Hippocampal formation (tissue), 2 donors: Measurements from ENCODE around the gene TANGO6.
"Not testable (repeated sequence)": the region's sequence is repeated elsewhere in the genome, so short reads cannot be mapped to it uniquely, and the experiment has no call there.

ENCODE experiments used
- DNase-seq, 2 donors: peaks; one replicate each; lab custom pipeline; 2025; lab: John Stamatoyannopoulos, UW

The TANGO6 gene

GRCh38 chr16:69012906-69013305 is 169.6 kb downstream of the TANGO6 start:
- DNase-seq: no peak

GRCh38 chr16:69013991-69014390 is 170.7 kb downstream of the TANGO6 start:
- DNase-seq: no peak

DNA sequence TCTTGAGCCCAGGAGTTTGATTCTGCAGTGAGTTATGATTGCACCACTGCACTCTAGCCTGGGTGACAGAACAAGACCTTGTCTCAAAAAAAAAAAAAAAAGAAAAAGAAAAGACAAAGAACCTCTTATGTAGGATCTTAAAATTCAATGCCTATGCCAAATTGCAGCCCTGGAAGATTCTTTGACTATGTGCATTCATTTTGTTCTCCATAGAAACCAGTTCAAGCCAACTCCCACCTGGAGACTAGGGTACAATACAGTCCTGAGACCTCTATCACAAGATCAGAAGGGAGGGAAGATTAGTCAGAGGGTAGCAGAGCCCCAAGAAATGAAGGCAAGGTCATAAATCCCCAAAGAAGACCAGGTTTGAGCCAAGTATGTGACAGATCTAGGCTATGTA is 171.5 kb downstream of the TANGO6 start:
- DNase-seq: no peak

- DNase-seq: peak in 1 of 2 donors; percentile 10
Observed at GRCh38 chr16:69017036-69017783, 173.9 kb downstream of the TANGO6 start.

- no peak for DNase-seq
Observed at GRCh38 chr16:69019811-69020210, 176.5 kb downstream of the TANGO6 start.

DNA sequence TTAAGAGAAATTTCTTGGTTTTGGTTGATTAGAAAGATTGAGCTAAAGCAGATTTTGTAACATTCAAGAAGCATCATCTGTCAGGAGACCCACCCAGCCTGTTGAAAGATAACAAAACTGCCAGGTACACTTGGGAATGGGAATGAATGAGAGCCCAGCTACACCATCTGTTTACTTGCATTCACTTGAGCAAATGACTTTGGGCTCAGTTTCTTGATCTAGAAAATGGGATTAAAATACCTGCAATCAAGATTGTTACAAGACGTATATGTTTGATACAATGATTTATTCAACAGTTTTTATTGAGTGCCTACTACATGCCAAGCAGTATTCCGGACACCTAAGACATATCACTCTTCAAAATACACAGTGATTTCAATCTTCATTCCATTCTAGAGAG is 185.8 kb downstream of the TANGO6 start:
- no peak for DNase-seq

- DNase-seq: no peak
Observed at GRCh38 chr16:69031877-69032301, 188.6 kb downstream of the TANGO6 start.

DNA sequence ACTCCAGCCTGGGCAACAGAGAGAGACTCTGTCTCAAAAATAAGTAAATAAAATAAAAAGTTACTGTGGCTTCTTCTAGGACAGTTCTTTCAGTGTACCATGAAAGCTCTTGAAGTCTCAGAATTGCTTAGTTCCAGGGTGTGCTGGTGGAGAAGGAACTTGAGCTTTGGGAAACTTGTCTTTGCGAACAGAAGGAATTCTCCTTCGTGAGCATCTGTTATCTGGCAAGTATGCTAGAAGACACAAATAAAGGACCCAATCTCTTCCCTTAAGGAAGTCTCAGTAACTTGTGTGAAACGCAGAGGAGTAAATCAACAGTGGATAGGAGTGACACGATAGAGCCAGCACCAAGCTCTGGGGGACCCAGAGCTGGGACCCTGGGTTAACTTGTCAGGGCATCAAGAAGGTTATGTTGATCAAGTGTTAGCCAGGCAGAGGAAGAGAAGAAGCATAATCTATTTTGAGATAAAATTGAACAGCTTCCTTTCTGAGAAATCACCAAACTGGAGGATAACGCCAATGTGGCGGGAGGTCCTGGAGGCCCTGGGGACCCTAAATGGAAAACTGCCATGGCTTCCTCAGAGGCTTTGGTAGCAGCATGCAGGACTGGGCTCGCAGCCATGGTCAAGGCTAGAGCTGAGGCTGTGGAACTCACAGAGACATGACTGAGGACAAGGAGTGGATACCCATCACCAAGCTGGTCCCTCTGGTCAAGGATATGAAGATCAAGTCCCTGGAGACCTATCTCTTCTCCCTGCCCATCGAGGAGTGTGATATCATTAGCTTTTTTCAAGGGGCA is 190.0 kb downstream of the TANGO6 start:
- no peak for DNase-seq

- DNase-seq: no peak
Observed at GRCh38 chr16:69035375-69035774, 192.0 kb downstream of the TANGO6 start.

GRCh38 chr16:69036399-69037091 is 193.2 kb downstream of the TANGO6 start:
- no peak for DNase-seq

DNA sequence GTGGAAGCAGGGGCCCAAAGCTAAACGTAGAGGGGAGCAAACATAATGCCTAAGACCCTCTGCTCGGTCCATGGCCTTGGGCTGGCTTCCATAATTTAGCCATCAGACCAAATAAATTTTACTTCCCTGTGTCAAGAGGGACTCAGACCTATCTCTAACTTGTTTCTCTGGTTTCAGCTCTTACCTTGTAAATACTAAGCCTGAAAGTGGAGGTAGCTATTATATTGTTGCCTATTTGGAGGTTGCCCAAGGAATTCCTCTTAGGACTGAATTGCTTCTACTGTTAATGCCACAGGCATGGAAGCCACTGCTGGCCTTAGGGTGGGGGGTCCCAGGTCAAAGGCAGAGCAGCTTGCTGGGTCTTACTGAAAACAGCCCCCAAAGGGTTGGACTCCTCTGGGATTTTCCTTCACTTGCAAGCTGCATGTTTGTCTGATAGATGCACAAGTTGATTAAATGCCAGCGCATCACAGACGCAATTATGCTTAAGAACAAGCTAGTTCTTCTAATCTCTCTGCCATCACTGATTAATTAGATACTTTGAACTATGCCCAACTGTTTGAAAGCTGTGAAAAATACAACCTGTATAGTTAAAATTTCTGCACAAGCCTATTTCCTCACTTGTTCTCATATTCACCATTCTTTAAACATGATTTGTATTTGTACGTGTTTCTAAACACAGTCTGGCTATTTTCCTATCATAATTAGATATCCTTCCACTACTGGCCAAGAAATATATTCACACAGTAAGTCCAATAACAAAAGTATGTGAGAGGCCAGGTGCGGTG is 194.2 kb downstream of the TANGO6 start:
- DNase-seq: no peak

GRCh38 chr16:69039333-69039941 is 196.1 kb downstream of the TANGO6 start:
- DNase-seq: no peak

DNA sequence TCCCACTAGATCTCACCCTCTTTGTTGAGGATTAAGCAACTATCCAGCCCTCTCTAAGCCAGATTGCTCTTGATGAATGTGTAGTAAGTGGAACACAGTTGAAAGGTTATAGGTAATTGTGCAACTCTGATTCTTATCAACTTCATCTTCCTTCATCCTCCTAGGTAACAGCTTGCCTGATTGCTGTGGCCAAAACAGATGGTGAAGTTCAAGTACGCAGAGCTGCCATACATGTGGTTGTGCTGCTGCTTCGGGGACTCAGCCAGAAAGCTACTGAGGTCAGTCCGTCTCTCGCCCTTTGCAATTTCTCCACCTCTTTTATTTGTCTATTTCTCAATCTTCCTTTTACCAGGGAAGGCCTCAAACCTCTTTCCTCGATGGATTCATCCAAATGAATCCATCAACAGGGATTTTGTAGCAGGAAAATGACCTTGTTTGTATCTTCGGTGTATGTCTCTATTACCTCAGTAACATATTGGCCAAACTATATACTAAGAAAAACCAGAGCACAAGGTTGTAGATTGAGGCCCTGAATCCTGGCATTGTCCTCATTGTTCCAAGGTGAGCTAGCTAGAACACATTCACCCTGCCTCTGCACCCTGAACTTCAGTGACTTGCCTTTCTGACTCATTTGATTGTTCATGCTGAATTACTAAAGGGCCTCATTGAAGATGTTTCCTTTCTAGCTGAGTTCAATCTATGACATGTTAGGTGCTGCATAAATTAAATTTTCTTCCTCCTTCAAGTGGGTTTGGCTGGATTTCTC is 197.0 kb downstream of the TANGO6 start:
- no peak for DNase-seq

GRCh38 chr16:69048328-69049120 is 205.2 kb downstream of the TANGO6 start:
- DNase-seq: no peak

DNA sequence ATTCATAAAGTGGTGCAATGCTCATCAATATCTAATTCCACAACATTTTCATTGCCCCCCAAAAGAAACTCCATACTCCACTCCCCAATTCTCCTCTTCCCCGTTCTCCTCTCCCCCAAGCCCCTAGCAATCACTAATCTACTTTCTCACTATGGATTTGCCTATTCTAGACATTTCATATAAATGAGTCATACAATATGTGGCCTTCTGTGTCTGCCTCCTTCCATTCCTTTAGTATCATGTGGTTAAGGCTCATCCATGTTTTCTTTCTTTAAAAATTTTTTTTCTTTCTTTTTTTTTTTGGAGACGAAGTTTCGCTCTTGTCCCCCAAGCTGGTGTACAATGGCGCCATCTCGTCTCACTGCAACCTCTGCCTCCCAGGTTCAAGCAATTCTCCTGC is 205.8 kb downstream of the TANGO6 start:
- no peak for DNase-seq

- DNase-seq: no peak
Observed at GRCh38 chr16:69049603-69050375, 206.5 kb downstream of the TANGO6 start.

DNA sequence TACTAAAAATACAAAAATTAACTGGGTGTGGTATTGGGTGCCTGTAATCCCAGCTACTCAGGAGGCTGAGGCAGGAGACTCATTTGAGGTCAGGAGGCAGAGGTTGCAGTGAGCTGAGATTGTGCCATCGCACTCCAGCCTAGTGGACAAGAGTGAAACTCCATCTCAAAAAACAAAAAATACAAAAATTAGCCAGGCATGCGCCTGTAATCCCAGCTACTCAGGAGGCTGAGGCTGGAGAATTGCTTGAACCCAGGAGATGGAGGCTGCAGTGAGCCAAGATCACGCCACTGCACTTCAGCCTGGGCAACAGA is 208.1 kb downstream of the TANGO6 start:
- not testable (repeated sequence) for DNase-seq

- DNase-seq: no peak
Observed at GRCh38 chr16:69055008-69055407, 211.7 kb downstream of the TANGO6 start.

- no peak for DNase-seq
Observed at GRCh38 chr16:69055980-69056379, 212.6 kb downstream of the TANGO6 start.
